GM23338 (cell line): ENCODE results near the gene NAALADL2. TPM values are rescaled to one million over a fixed set of nuclear protein-coding genes. Genes with fewer than 3 reads are reported as not detected.

Experiments used
- ATAC-seq: fragments of 200-7000 bp; cut with Tn5 transposase; 3 replicates; pipeline ENCODE4 v1.9.1; 2020
- DNase-seq: peaks from one replicate; pipeline ENCODE4 v3.0.0-alpha.2; 2015; ENCODE audit warnings: low spot score
- H2AFZ ChIP-seq: fragments of 200-600 bp; sonication (generic); 2 replicates; pipeline ENCODE4 v1.8.0; 2016; ENCODE audit warnings: antibody characterized with exemption, mild to moderate bottlenecking, moderate library complexity
- H3F3A ChIP-seq: fragments of 200-600 bp; sonication (generic); replicated peaks from 2 replicates; pipeline ENCODE4 v1.8.0; 2017; ENCODE audit warnings: antibody characterized with exemption, mixed run types, low read depth
- H3K27ac ChIP-seq: fragments of 200-600 bp; sonication (generic); 2 replicates; pipeline ENCODE4 v1.6.1; 2016; ENCODE audit warnings: low read depth
- H3K27me3 ChIP-seq: fragments of 200-600 bp; sonication (generic); 2 replicates; pipeline ENCODE4 v1.8.0; 2016; ENCODE audit warnings: mild to moderate bottlenecking, mixed run types, moderate library complexity; ENCODE audit not compliant: insufficient read depth
- H3K36me3 ChIP-seq: fragments of 200-600 bp; sonication (generic); 2 replicates; pipeline ENCODE4 v1.8.0; 2016; ENCODE audit warnings: mild to moderate bottlenecking; ENCODE audit not compliant: insufficient read depth
- H3K4me1 ChIP-seq: fragments of 200-600 bp; sonication (generic); 2 replicates; pipeline ENCODE4 v1.8.0; 2016; ENCODE audit warnings: mild to moderate bottlenecking, moderate library complexity; ENCODE audit not compliant: insufficient read depth
- H3K4me2 ChIP-seq: fragments of 200-600 bp; sonication (generic); 2 replicates; pipeline ENCODE4 v1.7.1; 2017; ENCODE audit warnings: mixed run types
- H3K4me3 ChIP-seq: fragments of 200-600 bp; sonication (generic); 2 replicates; pipeline ENCODE4 v1.6.1; 2016; ENCODE audit warnings: mixed run types
- H3K79me2 ChIP-seq: fragments of 200-600 bp; sonication (generic); replicated peaks from 2 replicates; pipeline ENCODE4 v1.8.0; 2017; ENCODE audit warnings: mild to moderate bottlenecking; ENCODE audit not compliant: insufficient read depth
- H3K9me2 ChIP-seq: fragments of 200-600 bp; sonication (generic); 2 replicates; pipeline ENCODE4 v1.8.0; 2017; ENCODE audit not compliant: insufficient read depth
- H4K20me1 ChIP-seq: fragments of 200-600 bp; sonication (generic); replicated peaks from 2 replicates; pipeline ENCODE4 v1.8.0; 2017; ENCODE audit warnings: mild to moderate bottlenecking; ENCODE audit not compliant: insufficient read depth
- H3K27ac Mint-ChIP-seq: 2 replicates; pipeline ENCODE4 v1.8.0; 2020; ENCODE audit warnings: inconsistent platforms, mild to moderate bottlenecking, moderate library complexity, mixed read lengths
- H3K27me3 Mint-ChIP-seq: 3 replicates; pipeline ENCODE4 v1.8.0; 2022; ENCODE audit warnings: low read depth, mild to moderate bottlenecking, moderate library complexity, mixed read lengths, inconsistent platforms; ENCODE audit not compliant: insufficient read depth, poor library complexity
- H3K36me3 Mint-ChIP-seq: 3 replicates; pipeline ENCODE4 v1.8.0; 2021; ENCODE audit warnings: low read depth, mild to moderate bottlenecking, inconsistent platforms, moderate library complexity, mixed read lengths
- H3K4me1 Mint-ChIP-seq: 3 replicates; pipeline ENCODE4 v1.8.0; 2020; ENCODE audit warnings: mild to moderate bottlenecking, inconsistent platforms, mixed read lengths
- H3K4me3 Mint-ChIP-seq: 3 replicates; pipeline ENCODE4 v1.8.0; 2021; ENCODE audit warnings: moderate library complexity, mild to moderate bottlenecking, inconsistent platforms, mixed read lengths
- H3K9me3 Mint-ChIP-seq: 3 replicates; pipeline ENCODE4 v1.8.0; 2020; ENCODE audit warnings: moderate library complexity, mild to moderate bottlenecking, inconsistent platforms, mixed read lengths
- CREB1 ChIP-seq: fragments of 250-450 bp; sonication (Bioruptor Pico); IDR thresholded peaks from 2 replicates; pipeline ENCODE4 v1.5.0; 2020; ENCODE audit warnings: low read depth, mild to moderate bottlenecking, moderate library complexity
- ETS1 ChIP-seq: IDR thresholded peaks from 2 replicates; pipeline ENCODE4 v1.6.1; 2016; ENCODE audit warnings: antibody characterized with exemption
- EZH2 ChIP-seq: fragments of 200-600 bp; sonication (generic); IDR thresholded peaks from one replicate; pipeline ENCODE4 v1.8.0; 2017; ENCODE audit warnings: antibody characterized with exemption, mild to moderate bottlenecking, low read depth; ENCODE audit not compliant: unreplicated experiment
- EZH2phosphoT487 ChIP-seq: fragments of 200-600 bp; sonication (generic); IDR thresholded peaks from one replicate; pipeline ENCODE4 v1.8.1; 2018; ENCODE audit warnings: antibody characterized with exemption; ENCODE audit not compliant: unreplicated experiment
- JUNB ChIP-seq: IDR thresholded peaks from one replicate; pipeline ENCODE4 v1.6.1; 2016; ENCODE audit warnings: antibody characterized with exemption; ENCODE audit not compliant: unreplicated experiment
- NANOG ChIP-seq: IDR thresholded peaks from 2 replicates; pipeline ENCODE4 v1.6.1; 2016; ENCODE audit warnings: antibody characterized with exemption, borderline replicate concordance
- POLR2AphosphoS5 ChIP-seq: IDR thresholded peaks from 2 replicates; pipeline ENCODE4 v1.6.1; 2016; ENCODE audit warnings: antibody characterized with exemption, low read depth
- REST ChIP-seq: IDR thresholded peaks from one replicate; pipeline ENCODE4 v1.6.1; 2018; ENCODE audit warnings: antibody characterized with exemption; ENCODE audit not compliant: unreplicated experiment
- STAT1 ChIP-seq: IDR thresholded peaks from one replicate; pipeline ENCODE4 v1.6.1; 2016; ENCODE audit warnings: antibody characterized with exemption; ENCODE audit not compliant: unreplicated experiment
- ZNF114 ChIP-seq: fragments of 250-450 bp; sonication (Bioruptor Pico); IDR thresholded peaks from 2 replicates; pipeline ENCODE4 v1.5.0; 2020; ENCODE audit warnings: mild to moderate bottlenecking, moderate library complexity
- ZNF331 ChIP-seq: fragments of 250-450 bp; sonication (Bioruptor Pico); IDR thresholded peaks from 2 replicates; pipeline ENCODE4 v1.5.0; 2020; ENCODE audit warnings: low read depth, mild to moderate bottlenecking, moderate library complexity
- polyA plus RNA-seq: library from polyadenylated mRNA; unstranded; fragments of >200 nt; fragmentation: Nextera tagmentation; extraction: Ambion mirVana; gene quantifications from 2 replicates; pipeline ENCODE4 v1.2.1, GENCODE V29; 2016
- total RNA-seq: library from RNA; depleted of rRNA; stranded (reverse); fragments of >200 nt; shearing (Covaris generic); gene quantifications from 2 replicates; pipeline ENCODE4 v1.2.3, GENCODE V29; 2014
- TF ChIP-seq, protein P1 (sequence below): fragments of 250-450 bp; sonication (Bioruptor Pico); IDR thresholded peaks from 2 replicates; pipeline ENCODE4 v1.5.0; 2020; ENCODE audit warnings: mild to moderate bottlenecking, moderate library complexity

NAALADL2 gene
- total and polyA plus RNA-seq, 2 experiments from 2014 or later = 1.6 to 2.6 TPM

DNA sequence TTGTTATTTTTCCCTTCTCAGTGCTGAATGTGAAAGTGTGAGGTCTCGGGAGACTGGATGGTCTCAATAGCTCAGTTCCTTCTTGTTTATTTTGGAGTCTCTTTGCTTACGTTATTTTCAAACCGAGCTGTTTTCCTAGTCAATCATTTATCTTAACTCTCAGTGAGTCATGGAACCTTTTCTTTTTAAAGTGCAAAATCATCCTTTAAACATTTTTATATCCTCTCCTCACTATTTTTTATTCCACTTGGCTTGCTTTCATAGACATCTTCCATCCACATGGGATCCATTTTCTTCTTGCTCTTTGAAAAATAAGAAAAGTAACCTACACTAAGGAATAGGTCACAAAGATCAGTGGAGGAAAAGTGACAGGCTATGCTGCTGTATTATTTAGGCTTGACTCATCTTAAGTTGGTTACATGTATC, 497.8 kb downstream of the NAALADL2 start:
- Histone ChIP-seq H3K4me3 (no peak overlapping the region), H3K36me3 (no peaks in the 10 kb centered on the region), H3K9me2 (no peaks in the 10 kb centered on the region), H3F3A (no peaks in the 10 kb centered on the region), H3K27ac (no peak overlapping the region), H2AFZ (no peak overlapping the region), H3K4me2 (no peak overlapping the region), H3K4me1 (no peaks in the 10 kb centered on the region), H3K27me3 (no peaks in the 10 kb centered on the region), H4K20me1 (no peaks in the 10 kb centered on the region), H3K79me2 (no peaks in the 10 kb centered on the region)
- H3K4me3 Mint-ChIP-seq = no peak overlapping the region
- no peak for DNase-seq
- ATAC-seq = no peak
- H3K36me3 Mint-ChIP-seq = no peaks in the 10 kb centered on the region
- no peaks in the 10 kb centered on the region for H3K4me1 Mint-ChIP-seq
- H3K9me3 Mint-ChIP-seq = peaks cover 3% of the 10 kb centered on the region; the same call in 1 of the 3 replicates
- no peak overlapping the region for H3K27ac Mint-ChIP-seq
- TF ChIP-seq NANOG = no peak
- no peak for TF ChIP-seq POLR2AphosphoS5
- TF ChIP-seq EZH2 = no peak
- no peak for TF ChIP-seq EZH2phosphoT487
- TF ChIP-seq ZNF114 (CRISPR knock-in tag) = no peak
- no peak for TF ChIP-seq ZNF331
- TF ChIP-seq, protein P1, sequence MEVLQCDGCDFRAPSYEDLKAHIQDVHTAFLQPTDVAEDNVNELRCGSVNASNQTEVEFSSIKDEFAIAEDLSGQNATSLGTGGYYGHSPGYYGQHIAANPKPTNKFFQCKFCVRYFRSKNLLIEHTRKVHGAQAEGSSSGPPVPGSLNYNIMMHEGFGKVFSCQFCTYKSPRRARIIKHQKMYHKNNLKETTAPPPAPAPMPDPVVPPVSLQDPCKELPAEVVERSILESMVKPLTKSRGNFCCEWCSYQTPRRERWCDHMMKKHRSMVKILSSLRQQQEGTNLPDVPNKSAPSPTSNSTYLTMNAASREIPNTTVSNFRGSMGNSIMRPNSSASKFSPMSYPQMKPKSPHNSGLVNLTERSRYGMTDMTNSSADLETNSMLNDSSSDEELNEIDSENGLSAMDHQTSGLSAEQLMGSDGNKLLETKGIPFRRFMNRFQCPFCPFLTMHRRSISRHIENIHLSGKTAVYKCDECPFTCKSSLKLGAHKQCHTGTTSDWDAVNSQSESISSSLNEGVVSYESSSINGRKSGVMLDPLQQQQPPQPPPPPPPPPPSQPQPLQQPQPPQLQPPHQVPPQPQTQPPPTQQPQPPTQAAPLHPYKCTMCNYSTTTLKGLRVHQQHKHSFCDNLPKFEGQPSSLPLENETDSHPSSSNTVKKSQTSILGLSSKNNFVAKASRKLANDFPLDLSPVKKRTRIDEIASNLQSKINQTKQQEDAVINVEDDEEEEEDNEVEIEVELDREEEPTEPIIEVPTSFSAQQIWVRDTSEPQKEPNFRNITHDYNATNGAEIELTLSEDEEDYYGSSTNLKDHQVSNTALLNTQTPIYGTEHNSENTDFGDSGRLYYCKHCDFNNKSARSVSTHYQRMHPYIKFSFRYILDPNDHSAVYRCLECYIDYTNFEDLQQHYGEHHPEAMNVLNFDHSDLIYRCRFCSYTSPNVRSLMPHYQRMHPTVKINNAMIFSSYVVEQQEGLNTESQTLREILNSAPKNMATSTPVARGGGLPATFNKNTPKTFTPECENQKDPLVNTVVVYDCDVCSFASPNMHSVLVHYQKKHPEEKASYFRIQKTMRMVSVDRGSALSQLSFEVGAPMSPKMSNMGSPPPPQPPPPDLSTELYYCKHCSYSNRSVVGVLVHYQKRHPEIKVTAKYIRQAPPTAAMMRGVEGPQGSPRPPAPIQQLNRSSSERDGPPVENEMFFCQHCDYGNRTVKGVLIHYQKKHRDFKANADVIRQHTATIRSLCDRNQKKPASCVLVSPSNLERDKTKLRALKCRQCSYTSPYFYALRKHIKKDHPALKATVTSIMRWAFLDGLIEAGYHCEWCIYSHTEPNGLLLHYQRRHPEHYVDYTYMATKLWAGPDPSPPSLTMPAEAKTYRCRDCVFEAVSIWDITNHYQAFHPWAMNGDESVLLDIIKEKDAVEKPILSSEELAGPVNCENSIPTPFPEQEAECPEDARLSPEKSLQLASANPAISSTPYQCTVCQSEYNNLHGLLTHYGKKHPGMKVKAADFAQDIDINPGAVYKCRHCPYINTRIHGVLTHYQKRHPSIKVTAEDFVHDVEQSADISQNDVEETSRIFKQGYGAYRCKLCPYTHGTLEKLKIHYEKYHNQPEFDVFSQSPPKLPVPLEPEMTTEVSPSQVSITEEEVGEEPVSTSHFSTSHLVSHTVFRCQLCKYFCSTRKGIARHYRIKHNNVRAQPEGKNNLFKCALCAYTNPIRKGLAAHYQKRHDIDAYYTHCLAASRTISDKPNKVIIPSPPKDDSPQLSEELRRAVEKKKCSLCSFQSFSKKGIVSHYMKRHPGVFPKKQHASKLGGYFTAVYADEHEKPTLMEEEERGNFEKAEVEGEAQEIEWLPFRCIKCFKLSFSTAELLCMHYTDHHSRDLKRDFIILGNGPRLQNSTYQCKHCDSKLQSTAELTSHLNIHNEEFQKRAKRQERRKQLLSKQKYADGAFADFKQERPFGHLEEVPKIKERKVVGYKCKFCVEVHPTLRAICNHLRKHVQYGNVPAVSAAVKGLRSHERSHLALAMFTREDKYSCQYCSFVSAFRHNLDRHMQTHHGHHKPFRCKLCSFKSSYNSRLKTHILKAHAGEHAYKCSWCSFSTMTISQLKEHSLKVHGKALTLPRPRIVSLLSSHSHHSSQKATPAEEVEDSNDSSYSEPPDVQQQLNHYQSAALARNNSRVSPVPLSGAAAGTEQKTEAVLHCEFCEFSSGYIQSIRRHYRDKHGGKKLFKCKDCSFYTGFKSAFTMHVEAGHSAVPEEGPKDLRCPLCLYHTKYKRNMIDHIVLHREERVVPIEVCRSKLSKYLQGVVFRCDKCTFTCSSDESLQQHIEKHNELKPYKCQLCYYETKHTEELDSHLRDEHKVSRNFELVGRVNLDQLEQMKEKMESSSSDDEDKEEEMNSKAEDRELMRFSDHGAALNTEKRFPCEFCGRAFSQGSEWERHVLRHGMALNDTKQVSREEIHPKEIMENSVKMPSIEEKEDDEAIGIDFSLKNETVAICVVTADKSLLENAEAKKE (CRISPR knock-in tag) = no peak
- no peak for TF ChIP-seq STAT1
- no peak for TF ChIP-seq CREB1 (CRISPR knock-in tag)
- no peak for TF ChIP-seq ETS1
- TF ChIP-seq REST = no peak
- no peak for TF ChIP-seq JUNB
- no peaks in the 10 kb centered on the region for H3K27me3 Mint-ChIP-seq
